Measurements from ENCODE around the gene DCTD. TPM values are rescaled to one million over a fixed set of nuclear protein-coding genes. Genes with fewer than 3 reads are reported as not detected.

Gene DCTD
- total RNA-seq, 4 donors from 2014 or later, result 99.3 to 150 (median 119) TPM

DNA sequence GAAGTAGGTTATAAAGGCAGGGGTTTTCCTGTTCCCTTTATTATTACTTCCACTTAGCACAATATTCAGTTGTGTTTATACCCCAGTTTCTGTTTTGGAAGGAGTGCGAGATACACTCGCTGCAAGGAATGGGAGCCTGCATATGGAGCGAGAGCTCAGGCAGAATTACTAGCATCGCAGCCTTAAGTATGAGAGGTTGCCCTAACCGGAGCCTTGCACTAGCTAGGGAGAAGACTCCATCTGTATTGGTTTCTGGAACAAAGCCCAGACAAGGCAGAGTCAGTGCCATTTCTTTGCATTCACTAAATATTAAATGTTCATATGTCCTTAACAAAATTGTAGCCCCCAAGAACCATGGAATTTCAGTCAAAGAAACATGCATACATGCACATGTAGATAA, 6.2 kb upstream of the DCTD start:
- no peaks in the 10 kb centered on the region for H3K9me3 ChIP-seq
- H3K36me3 ChIP-seq, result no peaks in the 10 kb centered on the region
- no peak overlapping the region for H3K4me3 ChIP-seq (replicated peaks in 1 of 3)
- intact Hi-C loops (cut with DNase I), result loop anchor here (10.0 kb wide), 1 partner anchor 119 kb away; no protein-coding TSS in a partner anchor
- peak overlapping the region in 1 of 3 donors; percentile 0 for H3K27ac ChIP-seq
- H3K27me3 ChIP-seq, result no peaks in the 10 kb centered on the region
- no peak for DNase-seq
- TF ChIP-seq, protein P1, sequence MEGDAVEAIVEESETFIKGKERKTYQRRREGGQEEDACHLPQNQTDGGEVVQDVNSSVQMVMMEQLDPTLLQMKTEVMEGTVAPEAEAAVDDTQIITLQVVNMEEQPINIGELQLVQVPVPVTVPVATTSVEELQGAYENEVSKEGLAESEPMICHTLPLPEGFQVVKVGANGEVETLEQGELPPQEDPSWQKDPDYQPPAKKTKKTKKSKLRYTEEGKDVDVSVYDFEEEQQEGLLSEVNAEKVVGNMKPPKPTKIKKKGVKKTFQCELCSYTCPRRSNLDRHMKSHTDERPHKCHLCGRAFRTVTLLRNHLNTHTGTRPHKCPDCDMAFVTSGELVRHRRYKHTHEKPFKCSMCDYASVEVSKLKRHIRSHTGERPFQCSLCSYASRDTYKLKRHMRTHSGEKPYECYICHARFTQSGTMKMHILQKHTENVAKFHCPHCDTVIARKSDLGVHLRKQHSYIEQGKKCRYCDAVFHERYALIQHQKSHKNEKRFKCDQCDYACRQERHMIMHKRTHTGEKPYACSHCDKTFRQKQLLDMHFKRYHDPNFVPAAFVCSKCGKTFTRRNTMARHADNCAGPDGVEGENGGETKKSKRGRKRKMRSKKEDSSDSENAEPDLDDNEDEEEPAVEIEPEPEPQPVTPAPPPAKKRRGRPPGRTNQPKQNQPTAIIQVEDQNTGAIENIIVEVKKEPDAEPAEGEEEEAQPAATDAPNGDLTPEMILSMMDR (IDR thresholded peaks at IDR 0.05), result no peak
- TF ChIP-seq POLR2A (IDR thresholded peaks at IDR 0.05), result no peak
- peaks cover 12 to 20% of the 10 kb centered on the region in 2 donors for H3K4me1 ChIP-seq
- 67 to 79% methylated on average over 5 of the region's 5 CpGs for WGBS, 2 donors

DNA sequence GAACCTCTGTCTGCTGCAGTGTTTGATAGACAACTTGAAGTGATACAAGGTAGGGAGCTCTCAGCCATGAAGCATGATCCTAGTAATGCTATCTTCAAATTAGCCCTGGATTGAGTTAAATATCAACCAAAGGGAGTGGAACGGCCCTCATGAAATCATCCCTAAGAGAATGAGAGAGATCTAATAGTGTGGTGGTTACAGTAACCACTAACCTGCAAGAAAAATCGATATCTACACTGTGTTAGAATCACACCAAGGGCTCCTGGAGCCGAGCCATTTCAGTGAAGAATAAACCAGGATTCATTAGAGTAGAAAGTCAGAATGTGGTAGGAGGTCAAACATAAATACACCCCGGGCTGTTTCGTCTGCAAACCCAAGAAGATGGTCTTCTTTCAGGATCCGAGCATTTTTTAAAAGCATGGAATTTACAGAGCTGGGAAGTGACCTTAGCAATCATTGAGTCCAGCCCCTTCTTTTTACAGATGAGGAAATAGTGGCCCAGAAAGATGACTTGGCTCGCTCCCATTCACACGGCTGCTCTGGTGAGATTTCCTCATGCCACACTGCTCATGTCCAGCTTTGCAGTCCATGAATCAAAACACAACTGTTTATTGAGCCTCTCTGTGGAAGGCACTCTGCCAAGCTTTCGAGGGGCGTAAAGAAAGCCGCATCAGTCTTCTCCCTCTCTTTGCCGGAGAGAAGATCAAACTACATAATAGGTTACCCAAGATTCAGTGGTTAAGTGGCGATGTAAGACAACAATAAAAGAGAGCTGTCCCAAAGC, 5.5 kb upstream of the DCTD start:
- Histone ChIP-seq H3K4me1 (peaks cover 15 to 25% of the 10 kb centered on the region in 2 donors), H3K4me3 (replicated peaks in 1 of 3) (no peak overlapping the region), H3K27me3 (no peaks in the 10 kb centered on the region), H3K27ac (peak overlapping the region in 1 of 3 donors; percentile 0), H3K36me3 (no peaks in the 10 kb centered on the region), H3K9me3 (no peaks in the 10 kb centered on the region)
- 45 to 50% methylated on average over 13 of the region's 13 CpGs for WGBS, 2 donors
- intact Hi-C loops (cut with DNase I), result loop anchor here (10.0 kb wide), 1 partner anchor 118 kb away; no protein-coding TSS in a partner anchor
- peak; percentile 65 to 69 for DNase-seq
- TF ChIP-seq, protein P1 (IDR thresholded peaks at IDR 0.05), result no peak
- TF ChIP-seq POLR2A (IDR thresholded peaks at IDR 0.05), result no peak

DNA sequence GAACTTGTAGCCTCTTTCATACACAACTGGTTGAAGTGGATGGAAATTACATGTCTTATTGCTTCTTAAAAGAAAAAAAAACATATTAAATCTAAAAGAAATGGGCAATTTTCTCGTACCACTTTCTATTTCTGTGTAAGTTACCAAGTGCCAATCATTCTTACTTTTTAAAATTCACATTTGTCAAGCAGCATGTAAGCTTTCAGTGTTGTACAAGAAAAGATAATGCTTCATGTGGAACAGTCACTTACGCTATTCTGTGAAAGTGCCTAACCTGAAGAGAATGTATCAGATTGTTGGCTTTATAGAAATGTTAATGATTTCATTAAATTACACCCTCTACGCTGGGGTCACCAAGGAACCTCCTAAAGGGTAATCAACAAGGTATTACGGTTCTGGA, 4.4 kb upstream of the DCTD start:
- Histone ChIP-seq H3K36me3 (no peaks in the 10 kb centered on the region), H3K27ac (no peak overlapping the region)
- intact Hi-C loops (cut with DNase I), result loop anchor here (10.0 kb wide), 1 partner anchor 117 kb away; no protein-coding TSS in a partner anchor

DNA sequence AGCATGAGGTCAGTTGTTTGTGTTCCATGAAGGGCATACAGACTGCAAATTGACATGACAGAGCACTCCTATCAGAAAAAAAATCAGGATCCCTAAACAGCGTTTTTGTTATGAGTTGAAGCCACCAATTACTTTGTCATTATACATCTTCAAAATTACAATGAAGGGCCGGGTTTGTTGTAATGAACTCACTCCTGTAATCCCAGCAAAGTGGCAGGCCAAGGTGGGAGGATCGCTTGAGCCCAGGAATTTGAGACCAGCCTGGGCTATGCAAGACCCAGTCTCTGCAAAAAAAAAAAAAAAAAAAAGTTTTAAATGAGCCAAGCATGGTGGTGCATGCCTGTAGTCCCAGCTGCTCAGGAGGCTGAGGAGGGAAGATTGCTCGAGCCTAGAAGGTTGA, 3.5 kb upstream of the DCTD start:
- Histone ChIP-seq H3K27ac (no peak overlapping the region), H3K4me3 (replicated peaks in 1 of 3) (no peak overlapping the region), H3K9me3 (no peaks in the 10 kb centered on the region), H3K27me3 (no peaks in the 10 kb centered on the region), H3K36me3 (no peaks in the 10 kb centered on the region), H3K4me1 (peaks cover 22 to 30% of the 10 kb centered on the region in 2 donors)
- TF ChIP-seq, protein P1 (IDR thresholded peaks at IDR 0.05), result no peak
- TF ChIP-seq POLR2A (IDR thresholded peaks at IDR 0.05), result no peak
- WGBS, 2 donors, result 93 to 94% methylated on average over 4 of the region's 4 CpGs
- intact Hi-C loops (cut with DNase I), result loop anchor here (10.0 kb wide), 1 partner anchor 116 kb away; no protein-coding TSS in a partner anchor
- DNase-seq, result no peak

More for the DNA sequence above, 4.4 kb upstream of the DCTD start:
- H3K4me3 ChIP-seq (replicated peaks in 1 of 3), result no peak overlapping the region
- no peaks in the 10 kb centered on the region for H3K9me3 ChIP-seq
- peaks cover 16 to 25% of the 10 kb centered on the region in 2 donors for H3K4me1 ChIP-seq
- H3K27me3 ChIP-seq, result no peaks in the 10 kb centered on the region
- no peak for DNase-seq
- 94 to 95% methylated on average over 4 of the region's 4 CpGs for WGBS, 2 donors
- TF ChIP-seq POLR2A (IDR thresholded peaks at IDR 0.05), result no peak
- TF ChIP-seq, protein P1 (IDR thresholded peaks at IDR 0.05), result no peak

DNA sequence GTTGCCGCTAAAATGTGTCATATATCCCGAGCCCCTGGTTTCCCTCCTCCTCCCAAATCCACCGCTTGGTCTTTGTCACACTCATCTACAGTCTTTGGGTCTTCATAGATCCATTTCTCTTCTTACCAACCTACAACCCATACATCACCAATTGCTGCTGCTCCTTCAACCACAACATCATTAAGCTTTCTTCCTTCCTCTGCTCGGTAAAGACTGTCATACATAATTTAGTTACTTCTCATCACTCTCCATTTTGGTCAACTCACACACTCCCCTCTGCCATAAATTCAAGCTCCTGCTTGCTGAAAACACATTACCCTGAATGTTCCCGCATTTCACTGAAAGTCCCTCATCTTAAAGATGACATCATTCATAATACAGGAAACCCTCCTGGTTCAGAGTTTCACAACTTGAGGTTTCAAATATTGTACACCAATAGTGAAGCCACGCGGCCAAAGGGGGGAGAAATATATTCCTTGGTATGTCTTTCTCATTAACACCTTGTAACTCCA, 1.7 kb upstream of the DCTD start:
- peaks cover 8 to 13% of the 10 kb centered on the region in 2 donors for H3K36me3 ChIP-seq
- peak overlapping the region in 1 of 3 donors; percentile 96 for H3K27ac ChIP-seq
- peaks cover 22 to 30% of the 10 kb centered on the region in 2 donors for H3K4me1 ChIP-seq
- no peak overlapping the region for H3K4me3 ChIP-seq (replicated peaks in 1 of 3)
- TF ChIP-seq, protein P1 (IDR thresholded peaks at IDR 0.05), result no peak
- no peak for TF ChIP-seq POLR2A (IDR thresholded peaks at IDR 0.05)
- no peaks in the 10 kb centered on the region for H3K27me3 ChIP-seq
- no peak for DNase-seq
- intact Hi-C loops (cut with DNase I), result no loop called here
- H3K9me3 ChIP-seq, result no peaks in the 10 kb centered on the region
- 88 to 91% methylated on average over 7 of the region's 7 CpGs for WGBS, 2 donors
